ENCODE data around the gene SPATA31E1. TPM values are rescaled to one million over a fixed set of nuclear protein-coding genes. Genes with fewer than 3 reads are reported as not detected.

The SPATA31E1 gene
- total RNA-seq, result not detected in 2 replicates

DNA sequence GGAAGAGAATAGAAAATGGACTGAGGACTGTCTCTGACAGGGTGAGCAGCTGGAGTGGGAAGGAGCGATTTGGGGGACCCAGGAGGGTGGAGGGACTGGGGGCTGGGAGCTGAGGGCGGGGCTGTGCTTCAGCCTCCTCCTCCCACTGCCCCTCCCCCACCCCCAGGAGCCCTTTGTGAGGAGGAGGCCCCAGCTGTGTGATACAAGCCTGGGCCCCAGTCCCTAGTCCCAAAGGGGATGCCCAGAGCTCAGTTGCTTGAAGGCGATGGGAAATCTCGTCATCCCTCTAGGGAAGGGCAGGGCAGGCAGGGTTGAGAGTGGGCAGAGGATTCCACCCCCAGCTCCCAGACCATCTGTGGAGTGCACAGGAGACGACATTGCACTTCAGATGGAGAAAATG, at the start of gene SPATA31E1:
SPATA31E1 (plus strand) TSS at position 251 of the 400 bp plus-strand sequence; CDS start at position 266, 15 bp downstream.

GRCh38 chr9:87917662-87918061, 35.0 kb downstream of the SPATA31E1 start, which contains the start of gene SPATA31C1:
Gene SPATA31C1, plus strand, starts transcription at chr9:87917962.

Other genes starting within 250 kb of the SPATA31E1 start
- 149 and 309 TPM in 2 replicates for gene CTSL, start 156.8 kb upstream of the SPATA31E1 start, total RNA-seq
- not detected in 2 replicates for gene SPATA31C1, start 35.1 kb downstream of the SPATA31E1 start, total RNA-seq
- 5.2 and 16.9 TPM in 2 replicates for gene CDK20, start 91.7 kb downstream of the SPATA31E1 start, total RNA-seq

Data from placental pericyte (primary cell).